ENCODE measurements around the gene KIF1A. TPM values are rescaled to one million over a fixed set of nuclear protein-coding genes. Genes with fewer than 3 reads are reported as not detected.

The KIF1A gene
- total and polyA plus RNA-seq, 2 of the 13 experiments (the other 11 are each of a cell fraction or from before 2014, with no cell fraction given), result 0.01 TPM; not detected in 1

- TF ChIP-seq ZNF570 (CRISPR knock-in tag; IDR thresholded peaks at IDR 0.05; ENCODE audit: borderline replicate concordance) (no peak), HOXA9 (CRISPR knock-in tag; IDR thresholded peaks at IDR 0.05; ENCODE audit: borderline replicate concordance) (no peak), USF2 (IDR thresholded peaks at IDR 0.05; ENCODE audit: low read depth, low read length) (no peak), USF2 (CRISPR knock-in tag; IDR thresholded peaks at IDR 0.05; ENCODE audit: borderline replicate concordance) (no peak), ZBED4 (CRISPR knock-in tag; IDR thresholded peaks at IDR 0.05; ENCODE audit: borderline replicate concordance) (no peak), THYN1 (CRISPR knock-in tag; IDR thresholded peaks at IDR 0.05; ENCODE audit: borderline replicate concordance, low read depth) (no peak), ZNF496 (CRISPR knock-in tag; IDR thresholded peaks at IDR 0.05; ENCODE audit: insufficient replicate concordance) (no peak), SRSF1 (optimal IDR thresholded peaks at IDR 0.05; ENCODE audit: low read depth, low read length) (peak; percentile 49), THAP11 (CRISPR knock-in tag; IDR thresholded peaks at IDR 0.05) (peak; percentile 70), ZEB1 (IDR thresholded peaks at IDR 0.05; ENCODE audit: insufficient replicate concordance, low read depth) (no peak), FOSL2 (CRISPR knock-in tag; IDR thresholded peaks at IDR 0.05) (peak; percentile 40; the same call in 1 of the 2 replicates), ZFP1 (CRISPR knock-in tag; IDR thresholded peaks at IDR 0.05) (no peak), ZNF800 (CRISPR knock-in tag; IDR thresholded peaks at IDR 0.05) (no peak), ZNF75D (CRISPR knock-in tag; IDR thresholded peaks at IDR 0.05; ENCODE audit: borderline replicate concordance) (no peak), ZNF503 (CRISPR knock-in tag; IDR thresholded peaks at IDR 0.05) (no peak)
Observed at GRCh38 chr2:240851078-240851991, 31.3 kb upstream of the KIF1A start (continued).
